ENCODE measurements around the gene ARFIP1.

GRCh38 chr4:152856960-152857359 lies 77.2 kb downstream of the ARFIP1 start:
- TF ChIP-seq CTCF (IDR thresholded peaks at IDR 0.05; ENCODE audit: insufficient read depth, low read length, poor library complexity, severe bottlenecking): no peak
- TF ChIP-seq EZH2phosphoT487 (conservative IDR thresholded peaks at IDR 0.05; ENCODE audit: low read length): no peak

All from SU-DHL-6 (cell line).